ENCODE measurements around the gene ACRV1.
"Not testable (repeated sequence)": the region's sequence is repeated elsewhere in the genome, so short reads cannot be mapped to it uniquely, and the experiment has no call there.

Gene ACRV1

GRCh38 chr11:125680747-125681146 is at the start of gene ACRV1:
Gene ACRV1, minus strand, starts transcription at chr11:125680847. Its CDS starts 67 bp downstream, at chr11:125680780.
- no peak for DNase-seq (ENCODE audit: low spot score)

GRCh38 chr11:125728969-125729368 is 48.3 kb upstream of the ACRV1 start:
- DNase-seq (ENCODE audit: low spot score), result no peak

GRCh38 chr11:125724125-125724524 is 43.5 kb upstream of the ACRV1 start:
- no peak for DNase-seq (ENCODE audit: low spot score)

- no peak for DNase-seq (ENCODE audit: low spot score)
These were observed 40.1 kb upstream of the ACRV1 start for GRCh38 chr11:125720781-125721180.

GRCh38 chr11:125704686-125705085 is 24.0 kb upstream of the ACRV1 start:
- DNase-seq (ENCODE audit: low spot score), result not testable (repeated sequence)

- DNase-seq (ENCODE audit: low spot score), result no peak
These were observed 21.4 kb upstream of the ACRV1 start for GRCh38 chr11:125701858-125702621.

- no peak for DNase-seq (ENCODE audit: low spot score)
These were observed 20.5 kb upstream of the ACRV1 start for GRCh38 chr11:125701018-125701610.

- no peak for DNase-seq (ENCODE audit: low spot score)
These were observed 14.3 kb upstream of the ACRV1 start for GRCh38 chr11:125694951-125695350.

- no peak for DNase-seq (ENCODE audit: low spot score)
These were observed 12.2 kb upstream of the ACRV1 start for GRCh38 chr11:125692887-125693286.

- no peak for DNase-seq (ENCODE audit: low spot score)
These were observed 9.4 kb upstream of the ACRV1 start for GRCh38 chr11:125690006-125690405.

GRCh38 chr11:125689274-125689859 is 8.7 kb upstream of the ACRV1 start:
- DNase-seq (ENCODE audit: low spot score), result no peak

GRCh38 chr11:125688632-125689031 is 8.0 kb upstream of the ACRV1 start:
- DNase-seq (ENCODE audit: low spot score), result no peak

- no peak for DNase-seq (ENCODE audit: low spot score)
These were observed 7.4 kb upstream of the ACRV1 start for GRCh38 chr11:125688066-125688465.

- DNase-seq (ENCODE audit: low spot score), result no peak
These were observed 4.6 kb upstream of the ACRV1 start for GRCh38 chr11:125685228-125685627.

- no peak for DNase-seq (ENCODE audit: low spot score)
These were observed 810 bp downstream of the ACRV1 start for GRCh38 chr11:125679837-125680236.

- DNase-seq (ENCODE audit: low spot score), result no peak
These were observed 1.2 kb downstream of the ACRV1 start for GRCh38 chr11:125679397-125679796.

GRCh38 chr11:125675196-125675595 is 5.5 kb downstream of the ACRV1 start:
- DNase-seq (ENCODE audit: low spot score), result no peak

GRCh38 chr11:125674210-125674609 is 6.4 kb downstream of the ACRV1 start:
- no peak for DNase-seq (ENCODE audit: low spot score)

GRCh38 chr11:125671561-125671960 is 9.1 kb downstream of the ACRV1 start:
- DNase-seq (ENCODE audit: low spot score), result no peak

GRCh38 chr11:125670172-125670571 is 10.5 kb downstream of the ACRV1 start:
- DNase-seq (ENCODE audit: low spot score), result no peak

GRCh38 chr11:125667151-125667550 is 13.5 kb downstream of the ACRV1 start:
- DNase-seq (ENCODE audit: low spot score), result no peak

GRCh38 chr11:125663910-125664309 is 16.7 kb downstream of the ACRV1 start:
- no peak for DNase-seq (ENCODE audit: low spot score)

GRCh38 chr11:125662689-125663088 is 18.0 kb downstream of the ACRV1 start:
- DNase-seq (ENCODE audit: low spot score), result no peak

All from Ammon's horn (tissue), 1 donor.